HAP-1 (cell line): ENCODE data around the gene RFTN1.
"Not testable (repeated sequence)": the region's sequence is repeated elsewhere in the genome, so short reads cannot be mapped to it uniquely, and the experiment has no call there.

Experiments
- DNase-seq, 2 experiments: peaks; one replicate each; pipeline ENCODE4 v3.0.0-alpha.2; 2016 to 2020; ENCODE audit warnings: low spot score in 2 of 2
- H3K27me3 ChIP-seq: fragments of 250-450 bp; sonication (Bioruptor Pico); 2 replicates; pipeline ENCODE4 v1.5.1; 2020; ENCODE audit warnings: low read depth, mild to moderate bottlenecking, moderate library complexity
- H3K36me3 ChIP-seq: fragments of 250-450 bp; sonication (Bioruptor Pico); replicated peaks from 2 replicates; pipeline ENCODE4 v1.5.1; 2020; ENCODE audit warnings: mild to moderate bottlenecking
- H3K4me1 ChIP-seq: fragments of 250-450 bp; sonication (Bioruptor Pico); 2 replicates; pipeline ENCODE4 v1.5.1; 2020; ENCODE audit warnings: mild to moderate bottlenecking
- H3K4me3 ChIP-seq: fragments of 250-450 bp; sonication (Bioruptor Pico); 2 replicates; pipeline ENCODE4 v1.5.1; 2020; ENCODE audit warnings: mild to moderate bottlenecking, moderate library complexity
- H3K9me3 ChIP-seq: fragments of 250-450 bp; sonication (Bioruptor Pico); 2 replicates; pipeline ENCODE4 v1.5.1; 2020; ENCODE audit warnings: mild to moderate bottlenecking, moderate library complexity
- in situ Hi-C: fragments of 300-500 bp; cut with MboI; formaldehyde crosslinking; loops from 3 replicates; pipeline ENCODE4 v1.14.3; 2020; ENCODE audit warnings: low sequenced_read_pairs, inconsistent platforms, mixed read lengths

The RFTN1 gene

GRCh38 chr3:16313886-16314645 lies 199.4 kb downstream of the RFTN1 start:
- Histone ChIP-seq H3K4me3 (no peak overlapping the region), H3K36me3 (peaks cover 2% of the 10 kb centered on the region; the same call in 1 of the 2 replicates), H3K4me1 (no peaks in the 10 kb centered on the region), H3K9me3 (no peaks in the 10 kb centered on the region), H3K27me3 (no peaks in the 10 kb centered on the region)
- no peak for DNase-seq
- in situ Hi-C loops: no loop called here

GRCh38 chr3:16311960-16312451 lies 201.5 kb downstream of the RFTN1 start:
- no peak overlapping the region for H3K4me3 ChIP-seq
- no peak for DNase-seq
- in situ Hi-C loops: no loop called here
- no peaks in the 10 kb centered on the region for H3K27me3 ChIP-seq
- no peaks in the 10 kb centered on the region for H3K4me1 ChIP-seq
- H3K9me3 ChIP-seq: no peaks in the 10 kb centered on the region
- H3K36me3 ChIP-seq: peaks cover 2% of the 10 kb centered on the region; the same call in 1 of the 2 replicates

- H3K36me3 ChIP-seq, H3K27me3 ChIP-seq, in situ Hi-C loops, H3K4me1 ChIP-seq, H3K9me3 ChIP-seq, H3K4me3 ChIP-seq, DNase-seq: not testable (repeated sequence)
These were observed 203.0 kb downstream of the RFTN1 start for GRCh38 chr3:16310486-16310885.

GRCh38 chr3:16309558-16309957 lies 203.9 kb downstream of the RFTN1 start:
- Histone ChIP-seq H3K36me3 (peaks cover 2% of the 10 kb centered on the region; the same call in 1 of the 2 replicates), H3K4me3 (no peak overlapping the region), H3K27me3 (no peaks in the 10 kb centered on the region), H3K4me1 (no peaks in the 10 kb centered on the region), H3K9me3 (no peaks in the 10 kb centered on the region)
- DNase-seq: no peak
- in situ Hi-C loops: no loop called here

GRCh38 chr3:16308727-16309126 lies 204.8 kb downstream of the RFTN1 start:
- Histone ChIP-seq H3K27me3 (no peaks in the 10 kb centered on the region), H3K36me3 (no peaks in the 10 kb centered on the region; the same call in 1 of the 2 replicates), H3K9me3 (no peaks in the 10 kb centered on the region), H3K4me1 (no peaks in the 10 kb centered on the region), H3K4me3 (no peak overlapping the region)
- DNase-seq: no peak
- in situ Hi-C loops: no loop called here

- H3K9me3 ChIP-seq: no peaks in the 10 kb centered on the region
- peaks cover 3% of the 10 kb centered on the region for H3K36me3 ChIP-seq
- in situ Hi-C loops: no loop called here
- no peaks in the 10 kb centered on the region for H3K4me1 ChIP-seq
- DNase-seq: no peak
- H3K27me3 ChIP-seq: no peaks in the 10 kb centered on the region
- no peak overlapping the region for H3K4me3 ChIP-seq
These were observed 205.5 kb downstream of the RFTN1 start for GRCh38 chr3:16307832-16308531.

GRCh38 chr3:16305111-16305541 lies 208.4 kb downstream of the RFTN1 start:
- H3K27me3 ChIP-seq: no peaks in the 10 kb centered on the region
- no peaks in the 10 kb centered on the region for H3K9me3 ChIP-seq
- no peak for DNase-seq
- peaks cover 9% of the 10 kb centered on the region for H3K36me3 ChIP-seq
- H3K4me3 ChIP-seq: no peak overlapping the region
- in situ Hi-C loops: no loop called here
- no peaks in the 10 kb centered on the region for H3K4me1 ChIP-seq

GRCh38 chr3:16304061-16305010 lies 209.2 kb downstream of the RFTN1 start:
- Histone ChIP-seq H3K27me3 (no peaks in the 10 kb centered on the region), H3K9me3 (no peaks in the 10 kb centered on the region), H3K4me1 (no peaks in the 10 kb centered on the region), H3K36me3 (peaks cover 9% of the 10 kb centered on the region), H3K4me3 (no peak overlapping the region)
- DNase-seq: no peak
- in situ Hi-C loops: no loop called here

- Histone ChIP-seq H3K4me1 (no peaks in the 10 kb centered on the region), H3K36me3 (peaks cover 9% of the 10 kb centered on the region), H3K4me3 (no peak overlapping the region), H3K27me3 (no peaks in the 10 kb centered on the region), H3K9me3 (no peaks in the 10 kb centered on the region)
- in situ Hi-C loops: no loop called here
- no peak for DNase-seq
These were observed 210.4 kb downstream of the RFTN1 start for GRCh38 chr3:16303037-16303575.

- in situ Hi-C loops: no loop called here
- H3K9me3 ChIP-seq: no peaks in the 10 kb centered on the region
- H3K4me3 ChIP-seq: no peak overlapping the region
- no peaks in the 10 kb centered on the region for H3K4me1 ChIP-seq
- DNase-seq: no peak
- peaks cover 11% of the 10 kb centered on the region for H3K36me3 ChIP-seq
- no peaks in the 10 kb centered on the region for H3K27me3 ChIP-seq
These were observed 211.3 kb downstream of the RFTN1 start for GRCh38 chr3:16302082-16302631.

GRCh38 chr3:16301507-16301906 lies 212.0 kb downstream of the RFTN1 start:
- no peaks in the 10 kb centered on the region for H3K9me3 ChIP-seq
- no peaks in the 10 kb centered on the region for H3K4me1 ChIP-seq
- no peak overlapping the region for H3K4me3 ChIP-seq
- no peak for DNase-seq
- no peaks in the 10 kb centered on the region for H3K27me3 ChIP-seq
- in situ Hi-C loops: no loop called here
- peaks cover 12% of the 10 kb centered on the region for H3K36me3 ChIP-seq

- Histone ChIP-seq H3K4me3 (no peak overlapping the region), H3K36me3 (peaks cover 17% of the 10 kb centered on the region), H3K27me3 (no peaks in the 10 kb centered on the region), H3K9me3 (no peaks in the 10 kb centered on the region), H3K4me1 (no peaks in the 10 kb centered on the region)
- no peak for DNase-seq
- in situ Hi-C loops: no loop called here
These were observed 212.6 kb downstream of the RFTN1 start for GRCh38 chr3:16300881-16301359.

- in situ Hi-C loops: no loop called here
- H3K4me1 ChIP-seq: no peaks in the 10 kb centered on the region
- H3K4me3 ChIP-seq: no peak overlapping the region
These were observed 213.2 kb downstream of the RFTN1 start for GRCh38 chr3:16300307-16300706.

More at GRCh38 chr3:16300307-16300706, 213.2 kb downstream of the RFTN1 start:
- no peak for DNase-seq
- peaks cover 21% of the 10 kb centered on the region for H3K36me3 ChIP-seq
- H3K27me3 ChIP-seq: no peaks in the 10 kb centered on the region
- H3K9me3 ChIP-seq: no peaks in the 10 kb centered on the region
